Measurements from ENCODE around the gene CCDC121.

- TF ChIP-seq CTCF (IDR thresholded peaks at IDR 0.05; ENCODE audit: low read length) (no peak), EZH2 (IDR thresholded peaks at IDR 0.05; ENCODE audit: borderline replicate concordance, low read length) (no peak)
These were observed 41.8 kb downstream of the CCDC121 start for GRCh38 chr2:27587025-27587424.

Data from OCI-LY1 (cell line).